NK-92 (cell line): ENCODE results near the gene IQCC.

Experiments used
- DNase-seq: peaks from one replicate; lab custom pipeline; 2025; ENCODE audit not compliant: unreplicated experiment; lab: John Stamatoyannopoulos, UW

IQCC gene

DNA sequence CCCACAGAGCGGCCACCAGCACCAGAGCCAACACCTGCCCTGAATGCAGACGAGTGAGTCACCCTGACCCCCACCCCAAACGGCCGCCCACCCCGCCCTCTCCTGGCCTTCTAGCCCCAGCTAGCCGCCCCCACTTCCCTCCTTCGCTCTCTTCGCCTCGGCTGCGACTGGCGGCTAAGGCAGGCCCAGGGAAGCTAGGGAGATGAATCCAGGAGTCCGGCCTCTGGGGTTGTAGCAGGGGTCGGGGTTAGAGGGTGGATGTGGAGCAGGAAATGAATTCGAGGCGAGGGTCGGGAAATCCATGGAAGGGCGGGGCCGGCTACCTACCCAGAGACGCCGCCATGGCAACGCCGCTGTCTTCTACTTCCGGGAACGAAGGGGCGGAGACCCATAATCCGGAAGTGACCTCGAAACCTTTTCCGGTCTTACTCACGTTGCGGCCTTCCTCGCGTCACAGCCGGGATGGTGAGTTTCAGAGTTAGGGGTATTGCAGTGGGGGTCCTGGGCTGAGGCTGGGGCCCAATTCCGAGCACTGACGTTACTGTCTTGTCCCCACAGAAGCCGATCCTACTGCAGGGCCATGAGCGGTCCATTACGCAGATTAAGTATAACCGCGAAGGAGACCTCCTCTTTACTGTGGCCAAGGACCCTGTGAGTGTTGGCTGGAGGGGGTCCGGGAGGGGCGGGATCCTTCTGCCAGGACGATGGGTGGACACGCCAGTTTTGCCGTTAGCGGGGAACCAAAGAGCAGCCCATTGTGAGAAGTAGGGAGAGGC is 16.7 kb downstream of the IQCC start, which contains the start of the genes EIF3I and TMEM234:
Gene EIF3I, plus strand, starts transcription at position 428 of the 776 bp plus-strand sequence. Its CDS starts 35 bp downstream, at position 463.
Gene TMEM234, minus strand, starts transcription at position 374 of the 776 bp plus-strand sequence. Its CDS starts 31 bp downstream, at position 343.
- no peak for DNase-seq

GRCh38 chr1:32223683-32224082 is 18.2 kb downstream of the IQCC start:
- no peak for DNase-seq

- no peak for DNase-seq
Measured at GRCh38 chr1:32224285-32224684, 18.8 kb downstream of the IQCC start.

GRCh38 chr1:32228771-32229170 is 23.3 kb downstream of the IQCC start:
- no peak for DNase-seq

GRCh38 chr1:32231843-32232432 is 26.5 kb downstream of the IQCC start:
- DNase-seq, result no peak

DNA sequence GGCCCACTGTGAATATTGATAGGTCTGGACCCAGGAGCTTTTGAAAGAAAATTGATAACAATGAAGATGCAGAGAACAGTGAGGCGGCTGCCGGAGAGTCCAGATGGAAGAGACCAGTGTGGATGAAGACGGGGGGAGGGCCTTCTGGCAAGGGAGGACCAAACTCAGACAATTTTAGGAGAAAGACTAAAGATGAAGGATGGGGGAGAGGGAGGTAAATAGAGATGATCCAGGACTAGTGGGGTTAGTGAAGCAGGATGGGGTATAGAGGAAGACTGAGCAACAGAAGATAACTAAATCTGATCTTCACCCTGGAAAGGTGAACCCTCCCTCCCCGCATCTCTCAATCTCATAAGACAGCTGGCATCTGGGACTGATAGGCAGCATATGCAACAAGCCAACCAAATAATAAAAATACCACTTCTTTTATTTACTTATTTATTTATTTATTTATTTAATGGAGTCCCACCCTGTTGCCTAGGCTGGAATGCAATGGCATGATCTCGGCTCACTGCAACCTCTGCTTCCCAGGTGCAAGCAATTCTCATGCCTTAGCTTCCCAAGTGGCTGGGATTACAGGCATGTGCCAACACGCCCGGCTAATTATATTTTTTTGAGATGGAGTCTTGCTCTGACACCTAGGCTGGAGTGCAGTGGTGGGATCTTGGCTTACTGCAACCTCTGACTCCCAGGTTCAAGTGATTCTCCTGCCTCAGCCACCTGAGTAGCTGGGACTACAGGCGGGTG is 27.3 kb downstream of the IQCC start:
- no peak for DNase-seq

DNA sequence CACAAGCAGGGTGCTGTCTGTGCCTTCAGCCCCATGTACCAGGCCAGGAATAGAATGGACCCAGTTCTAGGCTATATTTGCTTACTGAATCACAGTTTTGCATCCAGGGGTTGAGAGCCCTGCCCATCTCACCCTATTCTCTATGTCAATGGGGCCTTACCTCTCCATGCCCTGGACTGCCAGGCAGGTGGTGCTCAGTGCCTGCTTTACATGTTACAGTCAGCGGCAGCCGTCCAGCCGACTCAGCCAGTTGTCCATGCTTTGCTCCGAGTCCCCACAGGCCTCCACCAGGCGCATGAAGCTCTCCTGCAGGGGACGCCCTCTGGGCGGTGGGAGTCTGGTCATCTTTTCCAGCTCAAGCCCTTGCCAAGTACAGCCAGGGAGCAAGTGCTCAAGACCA is 29.3 kb downstream of the IQCC start:
- DNase-seq, result no peak

DNA sequence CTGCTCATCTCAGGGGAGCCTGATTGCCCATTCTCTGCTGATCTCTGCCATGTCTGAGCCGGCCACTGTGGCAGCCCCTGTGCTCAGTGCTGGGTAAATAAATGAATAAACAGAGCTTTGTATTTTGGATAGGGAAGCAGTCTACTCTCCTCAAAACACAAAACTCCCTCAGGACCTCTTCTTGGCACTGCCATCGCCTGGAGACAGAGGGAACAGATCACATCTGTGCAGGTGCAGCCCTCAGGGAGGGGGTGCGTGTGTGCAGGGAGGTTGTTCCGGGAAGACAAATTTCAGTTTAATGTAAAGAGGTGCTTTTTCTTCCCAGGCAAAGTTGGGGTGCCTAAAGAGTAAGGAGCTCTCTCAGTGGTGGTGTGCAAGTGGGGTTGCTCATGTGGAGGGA is 33.9 kb downstream of the IQCC start:
- DNase-seq, result no peak

- no peak for DNase-seq
Measured at GRCh38 chr1:32239790-32240139, 34.3 kb downstream of the IQCC start.

DNA sequence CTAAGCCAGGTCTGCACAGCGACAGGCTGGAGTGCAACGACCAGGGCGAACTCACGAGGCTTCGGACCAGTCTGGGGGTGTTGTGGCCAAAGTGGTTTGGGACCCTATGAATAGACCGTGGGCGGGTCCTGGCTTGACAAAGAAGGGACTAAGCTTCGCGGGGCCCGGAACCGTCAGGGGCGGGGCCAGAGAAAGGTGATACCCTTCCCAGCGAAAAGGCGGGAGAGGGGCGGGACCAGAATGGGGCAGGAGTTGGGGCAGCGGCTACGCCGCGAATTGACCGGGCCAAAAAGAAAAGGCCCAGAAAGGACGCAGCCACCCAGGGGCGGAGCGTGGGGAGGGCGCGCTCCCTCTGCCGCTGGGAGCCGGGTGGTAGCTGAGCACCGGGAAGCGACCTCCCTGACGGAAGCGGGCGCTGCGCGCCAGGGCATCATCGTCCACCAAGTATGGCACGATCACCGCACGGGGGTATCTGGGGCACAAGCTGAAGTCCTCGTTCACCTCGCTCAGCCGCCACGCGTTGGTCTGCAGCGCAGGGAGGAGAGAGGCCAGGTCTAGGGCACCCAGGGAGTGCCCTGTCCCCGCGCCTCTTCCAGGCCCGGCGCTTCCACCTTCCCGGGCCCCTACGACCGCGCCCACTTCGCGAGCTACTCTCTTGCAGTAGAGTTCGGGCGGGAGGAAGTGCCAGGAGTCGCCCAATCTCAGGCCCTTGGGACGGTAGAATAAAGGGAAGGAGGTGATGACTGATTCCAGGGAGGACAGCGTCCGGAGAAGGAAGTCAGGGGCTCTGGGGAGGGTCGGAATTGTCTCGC is 34.9 kb downstream of the IQCC start:
- no peak for DNase-seq

DNA sequence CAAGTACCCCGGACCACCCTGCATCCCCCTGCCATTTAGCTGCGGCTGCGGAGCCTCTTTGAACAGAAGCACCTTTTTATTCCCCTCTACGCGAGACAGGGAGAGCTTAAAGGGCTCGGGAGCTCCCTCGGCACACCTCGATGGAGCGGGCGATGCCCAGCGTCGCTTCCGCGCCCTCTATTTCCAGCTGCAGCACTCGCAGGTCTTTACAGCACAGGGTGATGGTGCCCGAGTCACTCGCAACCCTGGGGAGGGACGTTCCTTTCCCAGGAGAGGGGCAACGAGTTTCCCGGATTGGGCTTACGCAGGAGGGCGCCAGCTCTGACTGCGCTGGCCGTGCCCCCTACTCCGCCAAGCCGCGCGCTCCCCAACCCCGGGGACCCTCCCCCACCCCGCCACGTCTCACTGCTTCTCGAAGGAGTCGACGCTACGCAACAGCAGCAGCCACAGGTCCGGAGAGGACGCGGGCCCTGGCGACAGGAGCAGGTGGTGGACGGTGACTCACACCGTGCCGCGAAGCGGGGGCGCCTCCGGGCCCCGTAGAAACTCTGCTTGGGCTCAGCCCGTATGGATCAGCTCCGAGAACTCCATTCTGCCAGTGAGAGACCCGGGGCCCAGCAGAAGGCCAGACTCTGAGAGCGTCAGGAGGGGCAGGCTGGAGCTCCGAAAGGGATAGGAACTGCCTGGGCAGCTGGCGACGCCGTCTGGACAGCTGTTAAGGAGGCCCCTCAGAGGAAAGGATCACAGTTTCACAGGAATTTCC is 35.7 kb downstream of the IQCC start:
- DNase-seq, result no peak

GRCh38 chr1:32242341-32242851 is 36.9 kb downstream of the IQCC start:
- no peak for DNase-seq

- no peak for DNase-seq
Measured at GRCh38 chr1:32246888-32247273, 41.4 kb downstream of the IQCC start, which contains the start of gene FAM167B. Gene FAM167B (plus strand): TSS chr1:32247222. CDS start chr1:32247422, 200 bp downstream.

GRCh38 chr1:32247452-32247851 is 42.0 kb downstream of the IQCC start:
- DNase-seq, result no peak

DNA sequence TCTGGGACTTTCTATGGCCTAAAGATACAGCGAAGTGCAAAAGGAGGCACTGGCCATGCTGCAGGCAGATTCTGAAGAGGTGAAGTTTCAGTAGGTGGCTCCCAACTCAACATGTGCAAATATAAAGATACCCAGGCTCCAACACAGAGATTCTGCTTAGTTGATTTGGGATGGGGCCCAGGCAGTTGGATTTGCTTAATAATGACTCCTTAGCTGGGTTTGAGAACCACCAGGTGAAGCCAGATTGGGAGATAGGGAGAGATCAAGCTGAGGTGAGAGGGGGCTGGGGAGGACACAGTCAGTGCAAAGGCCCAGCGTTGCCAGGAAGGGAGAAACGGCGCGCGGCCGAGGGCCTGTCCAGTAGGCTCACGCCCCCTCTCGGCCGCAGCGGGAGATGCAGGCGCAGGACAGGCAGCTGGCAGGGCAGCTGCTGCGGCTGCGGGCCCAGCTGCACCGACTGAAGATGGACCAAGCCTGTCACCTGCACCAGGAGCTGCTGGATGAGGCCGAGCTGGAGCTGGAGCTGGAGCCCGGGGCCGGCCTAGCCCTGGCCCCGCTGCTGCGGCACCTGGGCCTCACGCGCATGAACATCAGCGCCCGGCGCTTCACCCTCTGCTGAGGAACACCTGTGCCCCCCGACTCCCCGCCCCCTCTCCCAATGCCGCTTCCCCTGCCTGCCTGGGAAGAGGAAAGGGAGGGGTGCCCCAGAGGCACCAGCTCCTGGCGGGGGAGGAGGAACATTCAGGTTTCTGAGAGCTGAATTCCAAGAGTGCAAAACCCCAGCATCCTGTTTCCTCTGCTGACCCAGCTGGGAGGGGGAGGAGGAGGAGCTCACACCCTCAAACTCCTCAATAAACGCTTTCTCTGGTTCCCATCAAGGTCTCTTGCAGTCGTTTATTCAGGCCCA is 42.8 kb downstream of the IQCC start:
- DNase-seq, result no peak

- peak; percentile 43 for DNase-seq
Measured at GRCh38 chr1:32249831-32250525, 44.5 kb downstream of the IQCC start.

DNA sequence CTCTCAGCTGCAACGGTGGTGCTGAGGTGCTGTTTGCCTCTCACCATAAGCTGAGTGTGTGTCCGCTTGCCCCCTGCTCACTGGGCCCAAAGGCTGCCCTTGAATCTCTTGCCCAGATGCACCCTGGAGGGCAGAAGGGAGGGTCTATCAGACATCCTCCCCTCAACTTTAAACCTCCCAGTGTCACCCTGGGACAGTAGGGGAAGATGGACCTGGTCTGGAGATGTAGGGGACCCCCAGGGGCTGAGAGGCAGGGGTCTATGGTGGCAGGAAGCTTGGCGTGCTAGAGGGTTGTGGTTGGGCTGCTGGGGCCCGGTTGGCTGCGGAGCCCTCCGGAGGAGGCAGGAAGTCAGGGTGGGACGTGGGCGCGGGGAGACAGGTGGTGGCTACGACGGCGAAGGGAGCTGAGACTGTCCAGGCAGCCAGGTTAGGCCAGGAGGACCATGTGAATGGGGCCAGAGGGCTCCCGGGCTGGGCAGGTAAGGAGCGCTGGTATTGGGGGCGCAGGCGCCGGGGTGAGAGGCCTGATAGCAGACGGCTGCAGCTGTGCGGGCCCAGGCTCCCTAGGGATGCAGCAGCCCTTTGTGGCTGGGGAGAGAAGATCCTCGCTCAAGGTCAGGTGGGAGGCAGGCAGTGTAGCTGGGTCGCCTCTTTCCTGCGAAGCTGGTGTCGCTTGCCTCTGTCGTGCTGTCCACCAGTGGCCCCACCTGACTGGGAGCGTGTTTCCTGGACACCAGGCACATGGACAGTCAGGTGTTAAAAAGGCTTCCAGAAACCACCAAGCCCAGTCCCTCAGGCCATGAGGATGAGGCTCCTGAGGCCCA is 45.6 kb downstream of the IQCC start, which contains the start of gene LCK:
Gene LCK, plus strand, starts transcription at position 373 of the 824 bp plus-strand sequence. CDS start 23,065 bp downstream, outside the sequence.
- DNase-seq, result no peak
